Effector CD8-positive, alpha-beta T cell (primary cell): ENCODE results near the gene KLLN.
"Not testable (repeated sequence)": the region's sequence is repeated elsewhere in the genome, so short reads cannot be mapped to it uniquely, and the experiment has no call there.

Experiments used
- DNase-seq: peaks from one replicate; lab custom pipeline; 2025; lab: John Stamatoyannopoulos, UW
- total RNA-seq, 4 experiments: gene quantifications; one replicate each; lab custom pipeline; 2026; lab: John Stamatoyannopoulos, UW

Gene KLLN
- total RNA-seq, result 0.10 to 2.2 (median 1.1) reads per million in 4 experiments

GRCh38 chr10:87863053-87863943, at the start of gene KLLN, which contains the start of gene PTEN:
Gene KLLN (minus strand): TSS chr10:87863533. CDS start chr10:87862487, 1,046 bp downstream.
Gene PTEN (plus strand): TSS chr10:87863625. CDS start chr10:87864470, 845 bp downstream.
- peak; percentile 71 for DNase-seq

- DNase-seq, result not testable (repeated sequence)
Measured at GRCh38 chr10:87903396-87903795, 40.1 kb upstream of the KLLN start.

DNA sequence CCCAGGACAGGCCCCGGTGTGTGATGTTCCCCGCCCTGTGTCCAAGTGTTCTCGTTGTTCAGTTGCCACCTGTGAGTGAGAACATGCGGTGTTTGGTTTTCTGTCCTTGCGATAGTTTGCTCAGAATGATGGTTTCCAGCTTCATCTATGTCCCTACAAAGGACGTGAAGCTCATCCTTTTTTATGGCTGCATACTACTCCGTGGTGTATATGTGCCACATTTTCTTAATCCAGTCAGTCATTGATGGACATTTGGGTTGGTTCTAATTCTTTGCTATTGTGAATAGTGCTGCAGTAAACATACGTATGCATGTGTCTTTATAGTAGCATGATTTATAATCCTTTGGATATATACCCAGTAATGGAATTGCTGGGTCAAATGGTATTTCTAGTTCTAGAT, 34.6 kb upstream of the KLLN start:
- DNase-seq, result not testable (repeated sequence)

DNA sequence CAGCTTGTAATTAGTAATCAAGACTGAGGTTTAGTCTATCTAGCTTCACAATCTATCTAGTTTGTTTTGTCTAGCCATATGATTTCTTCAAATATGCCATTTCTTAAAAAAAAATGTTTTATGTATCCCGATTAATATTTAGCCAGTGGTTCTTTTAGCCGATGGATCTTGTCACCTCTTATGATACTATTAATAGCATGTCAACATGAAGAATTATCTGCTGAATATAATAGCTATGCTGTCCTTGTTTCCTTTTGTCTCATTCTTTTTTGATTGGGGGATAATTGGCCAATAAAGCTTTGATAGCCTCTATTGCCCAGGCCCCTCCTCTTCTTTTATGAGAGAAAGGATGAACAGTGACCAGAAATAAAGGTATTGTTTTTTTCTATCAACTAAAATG, 32.9 kb upstream of the KLLN start:
- DNase-seq, result no peak

GRCh38 chr10:87895430-87895829, 32.1 kb upstream of the KLLN start:
- DNase-seq, result no peak

- no peak for DNase-seq
Measured at GRCh38 chr10:87887548-87888289, 24.4 kb upstream of the KLLN start.

DNA sequence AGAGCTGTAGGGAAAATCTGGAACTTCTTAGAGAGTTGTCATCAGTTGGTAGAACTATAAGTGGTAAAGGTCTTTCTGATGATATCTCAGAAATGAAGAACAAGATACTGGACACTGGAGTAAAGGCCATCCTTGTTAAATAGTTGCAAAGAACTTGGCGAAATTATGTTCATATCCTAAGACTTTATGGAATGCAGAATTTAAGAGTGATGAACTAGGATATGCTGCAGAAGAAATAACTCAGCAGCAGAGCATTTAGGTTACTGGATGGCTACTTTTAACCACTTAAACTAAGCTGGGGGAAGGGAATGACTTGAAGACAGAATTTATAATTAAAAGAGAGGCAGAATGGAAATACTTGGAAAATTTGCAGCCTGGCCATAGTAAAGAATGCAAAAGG, 23.8 kb upstream of the KLLN start:
- no peak for DNase-seq

DNA sequence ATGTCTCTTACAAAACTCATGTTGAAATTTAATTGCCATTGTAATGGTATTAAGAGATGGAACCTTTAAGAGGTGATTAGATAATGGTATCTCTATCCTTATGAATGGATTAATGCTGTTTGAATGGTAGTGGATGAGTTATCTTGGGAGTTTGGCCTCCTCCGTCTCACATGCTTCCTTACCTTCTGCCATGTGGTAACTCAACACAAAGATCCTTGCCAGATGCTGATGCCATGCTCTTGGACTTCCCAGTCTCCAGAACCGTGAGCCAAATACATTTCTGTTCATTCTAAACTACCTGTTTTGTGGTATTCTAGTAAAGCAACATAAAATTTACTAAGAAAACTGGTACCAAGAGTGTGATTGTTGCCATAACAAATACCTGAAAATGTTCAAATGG, 23.3 kb upstream of the KLLN start:
- DNase-seq, result no peak

DNA sequence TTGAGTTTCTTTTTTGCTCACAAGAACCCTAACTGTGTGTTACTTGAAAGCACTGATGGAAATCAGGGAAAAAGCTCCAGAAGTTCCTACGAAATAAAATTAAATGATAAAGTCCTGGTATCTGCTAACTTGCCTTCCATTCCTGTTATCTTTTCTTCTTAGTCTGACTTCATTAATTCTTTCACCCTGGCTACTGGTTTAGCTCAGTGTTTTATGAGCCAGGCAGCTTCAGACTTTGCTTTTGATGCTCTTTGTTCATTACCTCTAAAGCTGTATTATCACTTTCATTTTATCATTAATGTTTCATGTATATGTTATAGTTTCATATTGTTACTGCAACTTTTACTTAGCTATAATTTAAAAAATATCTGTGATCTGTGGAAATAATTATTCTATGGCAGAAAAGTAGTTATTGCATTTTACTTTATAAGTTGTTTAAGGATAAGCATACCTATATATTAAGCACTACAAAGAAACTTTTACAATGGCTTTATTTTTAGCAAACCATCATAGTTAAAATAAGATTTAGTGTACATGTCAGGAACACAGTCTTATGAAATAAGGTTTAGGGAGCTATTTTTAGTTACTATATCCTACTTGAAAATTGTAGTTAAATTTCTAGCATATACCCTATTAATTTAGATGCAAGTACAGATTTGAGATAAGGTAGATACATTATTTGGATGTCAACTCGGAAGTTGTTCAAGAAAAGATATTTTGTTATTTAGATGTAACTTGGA, 19.4 kb upstream of the KLLN start:
- DNase-seq, result no peak

- not testable (repeated sequence) for DNase-seq
Measured at GRCh38 chr10:87881373-87882059, 18.2 kb upstream of the KLLN start.

DNA sequence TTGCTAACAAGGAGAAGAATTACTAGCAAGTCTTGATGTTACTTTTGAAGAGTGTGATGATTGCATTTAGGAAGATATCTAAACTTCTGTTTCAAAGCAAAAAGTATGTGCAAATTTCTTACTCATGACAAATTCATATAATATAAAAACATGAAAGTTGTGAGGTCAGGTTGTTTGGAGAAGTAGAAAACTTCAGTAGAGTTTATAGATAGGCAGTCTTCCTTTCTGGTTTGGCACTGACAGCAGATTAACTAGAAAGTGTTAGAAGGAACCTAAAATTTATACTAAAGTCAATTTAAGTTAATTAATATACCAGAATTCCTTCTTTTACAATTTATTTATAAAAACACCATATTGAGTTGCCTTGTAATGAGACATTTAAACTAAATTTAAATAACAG, 17.0 kb upstream of the KLLN start:
- DNase-seq, result no peak

DNA sequence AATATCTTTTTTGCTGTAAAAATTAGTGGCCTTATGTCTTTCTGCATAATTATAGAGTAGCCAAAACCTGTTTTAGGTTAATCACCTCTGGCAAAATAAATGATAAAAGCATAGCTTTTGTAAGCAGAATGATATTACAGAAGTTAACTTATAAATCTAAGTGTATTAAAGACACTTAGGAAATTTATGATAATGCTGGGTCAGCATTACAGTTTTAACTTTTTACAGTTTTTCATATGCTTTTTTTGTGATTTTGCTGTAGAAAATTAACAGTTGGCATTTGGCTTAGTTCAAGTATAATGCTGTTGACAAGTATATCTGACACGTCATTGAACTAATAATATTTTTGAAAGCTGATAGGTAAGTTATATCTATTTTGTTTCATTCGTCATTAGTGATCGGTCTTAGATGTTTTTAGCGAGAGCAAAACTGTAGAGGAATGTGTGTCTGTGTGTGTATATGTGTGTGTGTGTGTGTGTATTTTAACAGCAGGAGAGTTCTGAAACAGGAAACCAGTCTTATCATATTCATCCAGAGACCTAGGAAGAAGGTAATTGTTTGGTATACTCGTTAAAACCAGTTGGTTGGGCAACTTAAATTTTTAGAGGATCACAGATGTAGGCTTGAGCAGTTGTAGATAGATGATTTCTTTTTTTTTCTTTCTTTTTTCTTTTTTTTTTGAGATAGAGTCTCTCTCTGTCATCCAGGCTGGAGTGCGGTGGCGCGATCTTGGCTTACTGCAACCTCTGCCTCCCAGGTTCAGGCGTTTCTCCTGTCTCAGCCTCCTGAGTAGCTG, 15.5 kb upstream of the KLLN start:
- no peak for DNase-seq

- DNase-seq, result no peak
Measured at GRCh38 chr10:87875929-87876571, 12.7 kb upstream of the KLLN start.

DNA sequence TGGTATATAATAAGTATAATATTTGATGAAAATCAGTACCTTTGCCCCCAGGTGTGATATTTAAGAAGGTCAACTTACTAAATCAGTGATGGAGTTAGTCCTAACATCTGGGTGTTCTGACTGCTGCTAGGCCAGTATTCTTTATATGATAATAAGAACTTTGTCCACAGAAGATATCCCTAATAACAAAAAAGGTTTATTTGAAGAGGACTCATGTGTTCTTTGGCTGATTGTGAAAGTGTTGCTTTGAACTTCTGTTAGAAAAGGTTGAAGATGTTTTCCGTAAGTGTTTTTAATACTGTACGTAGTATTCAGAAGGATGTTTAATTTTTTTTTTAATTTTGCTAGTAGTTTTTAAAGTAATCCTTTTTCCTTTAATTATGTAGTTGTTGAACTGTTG, 10.3 kb upstream of the KLLN start:
- DNase-seq, result no peak

- DNase-seq, result no peak
Measured at GRCh38 chr10:87872828-87873227, 9.5 kb upstream of the KLLN start.

DNA sequence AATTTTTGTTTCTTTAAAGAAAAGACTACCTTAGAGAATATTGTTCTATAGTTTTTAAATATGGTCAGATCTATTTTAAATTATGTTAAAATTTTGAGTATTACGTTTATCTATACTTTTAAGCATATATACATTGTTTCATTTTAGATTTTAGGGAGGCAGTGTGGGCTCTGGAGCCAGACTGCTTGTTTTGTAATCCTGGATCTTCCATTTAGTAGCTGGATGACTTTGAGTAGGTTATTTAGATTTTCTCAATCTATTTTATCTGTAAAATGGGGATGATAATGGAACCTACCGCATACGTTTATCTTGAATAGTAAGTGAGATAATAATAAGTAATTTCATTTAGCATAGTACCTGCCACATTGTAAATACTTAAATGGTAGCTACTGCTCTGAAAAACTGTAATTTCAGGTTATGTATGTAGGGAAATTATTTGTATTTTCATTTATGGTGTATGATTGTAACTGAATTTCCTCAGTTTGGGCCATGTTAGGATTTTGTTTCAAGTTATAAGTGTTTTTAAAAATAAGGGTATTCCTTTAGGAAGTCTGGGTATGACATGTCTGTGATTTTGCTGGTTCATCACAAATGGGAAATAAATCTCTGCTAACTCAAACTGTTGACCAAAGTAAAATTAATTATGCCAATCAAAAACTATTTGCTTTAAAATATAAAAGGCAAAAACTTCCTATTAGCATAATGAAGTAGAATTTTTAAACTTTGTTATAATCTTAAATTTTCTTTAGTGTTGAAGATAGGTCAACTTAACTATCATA, 6.6 kb upstream of the KLLN start:
- no peak for DNase-seq

- DNase-seq, result not testable (repeated sequence)
Measured at GRCh38 chr10:87869139-87869538, 5.8 kb upstream of the KLLN start.

DNA sequence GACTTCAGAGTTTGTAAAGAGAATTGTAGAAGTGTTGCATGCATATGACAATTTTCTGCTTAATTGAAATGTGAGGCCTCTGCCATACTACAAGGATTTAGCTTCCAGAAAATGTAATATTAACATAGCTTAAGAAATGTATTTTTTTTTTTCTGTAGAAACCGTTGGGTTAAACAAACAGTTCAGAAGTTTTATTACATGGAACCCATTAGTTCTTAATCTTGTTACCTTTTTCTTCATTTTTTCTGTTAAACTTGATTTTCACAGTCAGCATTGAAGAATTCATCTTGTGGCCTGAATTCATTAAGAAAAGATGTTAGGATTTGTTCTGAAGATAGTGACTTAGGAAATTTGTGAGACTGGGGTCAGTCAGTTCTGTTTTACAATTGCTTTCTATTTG, 4.9 kb upstream of the KLLN start:
- DNase-seq, result no peak

DNA sequence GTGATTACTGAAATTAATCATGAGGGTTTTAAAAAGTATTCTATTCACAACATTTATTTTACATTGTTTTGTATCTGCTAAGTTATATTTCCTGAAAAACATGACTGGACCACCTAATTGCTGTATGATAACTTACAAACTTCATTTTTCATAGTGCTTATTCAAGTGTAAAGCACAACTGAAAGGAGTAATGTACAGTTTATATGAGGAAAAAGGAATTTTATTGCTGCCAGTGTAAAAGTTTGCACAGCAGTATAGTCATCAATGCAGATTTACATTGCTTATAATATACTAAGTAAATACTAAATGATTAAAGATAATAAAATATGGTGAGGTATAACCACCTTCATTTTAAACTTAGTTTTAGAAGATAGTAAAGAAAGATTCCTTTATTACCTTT, 4.1 kb upstream of the KLLN start:
- no peak for DNase-seq
